Neuronal stem cell (in vitro differentiated cells): Measurements from ENCODE around the gene THEM4.
A peak's percentile ranks its signal among the peaks of the same experiment; 100 is the strongest.

ENCODE experiments used
- DNase-seq: peaks from one replicate; pipeline ENCODE4 v3.0.0-alpha.2; 2013; ENCODE audit warnings: low spot score
- H2AFZ ChIP-seq: one replicate; pipeline ENCODE4 v1.6.1; 2013; ENCODE audit warnings: mild to moderate bottlenecking, low read length, inconsistent platforms
- H2AK5ac ChIP-seq: 2 replicates; pipeline ENCODE4 v1.6.1; 2013; ENCODE audit warnings: low read depth, mild to moderate bottlenecking, inconsistent platforms, low read length, moderate library complexity, mixed read lengths
- H2BK120ac ChIP-seq: 2 replicates; pipeline ENCODE4 v1.6.1; 2013; ENCODE audit warnings: low read depth, mild to moderate bottlenecking, inconsistent platforms, low read length, moderate library complexity, mixed read lengths
- H2BK12ac ChIP-seq: one replicate; pipeline ENCODE4 v1.6.1; 2013; ENCODE audit warnings: low read length, inconsistent platforms
- H2BK15ac ChIP-seq: 2 replicates; pipeline ENCODE4 v1.6.1; 2013; ENCODE audit warnings: mild to moderate bottlenecking, low read length, inconsistent platforms, mixed read lengths
- H2BK5ac ChIP-seq: one replicate; pipeline ENCODE4 v1.6.1; 2013; ENCODE audit warnings: inconsistent platforms, mild to moderate bottlenecking, low read length, moderate library complexity
- H3K14ac ChIP-seq: one replicate; pipeline ENCODE4 v1.6.1; 2013; ENCODE audit warnings: low read length, inconsistent platforms
- H3K18ac ChIP-seq: 2 replicates; pipeline ENCODE4 v1.6.1; 2013; ENCODE audit warnings: low read length, inconsistent platforms
- H3K23ac ChIP-seq: 2 replicates; pipeline ENCODE4 v1.6.1; 2013; ENCODE audit warnings: low read depth, mild to moderate bottlenecking, mixed read lengths, low read length, inconsistent platforms; ENCODE audit not compliant: poor library complexity
- H3K27ac ChIP-seq: replicated peaks from 3 replicates; pipeline ENCODE4 v1.5.1; 2013; ENCODE audit warnings: low read length, inconsistent platforms
- H3K27me3 ChIP-seq, 3 experiments: 2 replicates each; pipeline ENCODE4 v1.6.1; 2013; ENCODE audit warnings: low read length in 3 of 3, mild to moderate bottlenecking in 2 of 3, inconsistent platforms in 1 of 3, low read depth in 1 of 3, mixed read lengths in 1 of 3, moderate library complexity in 1 of 3; ENCODE audit not compliant: control insufficient read depth in 3 of 3, insufficient read depth in 3 of 3
- H3K36me3 ChIP-seq, 2 donors: replicated peaks in 1 of 2; 2 replicates each; pipeline ENCODE4 v1.6.1; 2013; ENCODE audit warnings: low read length in 2 of 2; ENCODE audit not compliant: control insufficient read depth in 2 of 2, insufficient read depth in 2 of 2
- H3K4ac ChIP-seq: 2 replicates; pipeline ENCODE4 v1.6.1; 2013; ENCODE audit warnings: inconsistent platforms, mild to moderate bottlenecking, low read length, moderate library complexity
- H3K4me1 ChIP-seq, 2 donors: 1 replicate in 1 of 2; 2 replicates in 1 of 2; pipeline ENCODE4 v1.6.1; 2013; ENCODE audit warnings: low read length in 2 of 2, low read depth in 1 of 2; ENCODE audit not compliant: control insufficient read depth in 2 of 2, insufficient read depth in 1 of 2
- H3K4me2 ChIP-seq: one replicate; pipeline ENCODE4 v1.6.1; 2013; ENCODE audit warnings: mild to moderate bottlenecking, low read length, inconsistent platforms; ENCODE audit not compliant: insufficient read depth, poor library complexity, severe bottlenecking
- H3K4me3 ChIP-seq, 2 donors: 2 replicates each; pipeline ENCODE4 v1.5.1; 2013; ENCODE audit warnings: low read length in 2 of 2, mild to moderate bottlenecking in 2 of 2, inconsistent platforms in 1 of 2, moderate library complexity in 1 of 2
- H3K79me1 ChIP-seq: one replicate; pipeline ENCODE4 v1.6.1; 2013; ENCODE audit warnings: low read depth, mild to moderate bottlenecking, inconsistent platforms, low read length, moderate library complexity
- H3K9ac ChIP-seq: one replicate; pipeline ENCODE4 v1.6.1; 2013; ENCODE audit warnings: mild to moderate bottlenecking, low read depth, low read length, inconsistent platforms; ENCODE audit not compliant: poor library complexity
- H3K9me3 ChIP-seq, 2 donors: replicated peaks in 1 of 2; 2 replicates each; pipeline versions ENCODE3 to v1.6.1; 2013; ENCODE audit warnings: low read length in 2 of 2, mild to moderate bottlenecking in 2 of 2, inconsistent platforms in 1 of 2, low read depth in 1 of 2, mixed read lengths in 1 of 2, moderate library complexity in 1 of 2; ENCODE audit not compliant: control insufficient read depth in 2 of 2, insufficient read depth in 1 of 2
- H4K8ac ChIP-seq: one replicate; pipeline ENCODE4 v1.6.1; 2013; ENCODE audit warnings: low read depth, mild to moderate bottlenecking, inconsistent platforms, low read length, moderate library complexity
- H4K91ac ChIP-seq: one replicate; pipeline ENCODE4 v1.6.1; 2013; ENCODE audit warnings: low read length, low read depth, mild to moderate bottlenecking, inconsistent platforms; ENCODE audit not compliant: poor library complexity
- WGBS, 2 donors: extraction: QIAGEN DNeasy Blood & Tissue Kit; methylation state at CpG; one replicate each; pipeline ENCODE4 v1.1.7; 2013; ENCODE audit warnings: missing lambda C conversion rate in 2 of 2, mixed read lengths in 1 of 2; ENCODE audit not compliant: insufficient read length in 2 of 2, insufficient replicate concordance in 1 of 2; ENCODE audit errors: extremely low coverage in 2 of 2; 5-methylcytosine and 5-hydroxymethylcytosine counted together

The THEM4 gene

DNA sequence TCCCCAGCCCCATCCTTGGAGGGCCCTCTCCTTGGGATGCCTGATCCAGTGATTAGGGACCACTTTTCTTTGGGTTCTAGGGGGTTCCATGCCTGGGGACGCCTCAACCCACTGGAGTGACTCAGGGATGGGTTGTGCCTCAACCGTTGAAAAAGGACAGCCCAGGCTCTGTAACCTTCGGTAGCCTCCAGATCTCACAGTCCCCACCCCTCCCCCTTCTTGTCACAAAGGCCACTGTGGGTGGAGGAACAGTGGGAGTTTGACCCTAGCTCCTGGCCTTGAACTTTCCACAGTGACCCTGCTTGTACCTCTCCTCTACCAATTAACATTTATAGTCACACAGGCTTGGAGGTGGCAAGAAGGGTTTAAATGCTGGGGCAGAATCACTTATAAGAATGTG, 75.1 kb downstream of the THEM4 start:
- peaks cover 19 to 77% (median 27%) of the 10 kb centered on the region in 3 experiments for H3K27me3 ChIP-seq
- H3K9me3 ChIP-seq: no peaks in the 10 kb centered on the region
- DNase-seq: no peak
- H3K14ac ChIP-seq: no peak overlapping the region
- H3K79me1 ChIP-seq: no peaks in the 10 kb centered on the region
- H2BK12ac ChIP-seq: no peak overlapping the region
- peaks cover 14% of the 10 kb centered on the region in 2 donors for H3K4me1 ChIP-seq
- H2BK120ac ChIP-seq: no peak overlapping the region
- H3K4ac ChIP-seq: no peak overlapping the region
- no peak overlapping the region for H3K4me2 ChIP-seq
- no peak overlapping the region for H3K27ac ChIP-seq
- no peak overlapping the region for H2BK5ac ChIP-seq
- no peak overlapping the region for H3K9ac ChIP-seq
- no peak overlapping the region for H3K18ac ChIP-seq
- no peak overlapping the region for H4K8ac ChIP-seq
- H2BK15ac ChIP-seq: no peak overlapping the region
- no peak overlapping the region for H2AFZ ChIP-seq
- H3K36me3 ChIP-seq: no peaks in the 10 kb centered on the region
- H3K4me3 ChIP-seq: no peak overlapping the region
- WGBS, 2 donors: no CpG with 5 or more reads among the region's 3 CpGs
- H2AK5ac ChIP-seq: no peak overlapping the region
- no peak overlapping the region for H3K23ac ChIP-seq
- H4K91ac ChIP-seq: no peak overlapping the region

DNA sequence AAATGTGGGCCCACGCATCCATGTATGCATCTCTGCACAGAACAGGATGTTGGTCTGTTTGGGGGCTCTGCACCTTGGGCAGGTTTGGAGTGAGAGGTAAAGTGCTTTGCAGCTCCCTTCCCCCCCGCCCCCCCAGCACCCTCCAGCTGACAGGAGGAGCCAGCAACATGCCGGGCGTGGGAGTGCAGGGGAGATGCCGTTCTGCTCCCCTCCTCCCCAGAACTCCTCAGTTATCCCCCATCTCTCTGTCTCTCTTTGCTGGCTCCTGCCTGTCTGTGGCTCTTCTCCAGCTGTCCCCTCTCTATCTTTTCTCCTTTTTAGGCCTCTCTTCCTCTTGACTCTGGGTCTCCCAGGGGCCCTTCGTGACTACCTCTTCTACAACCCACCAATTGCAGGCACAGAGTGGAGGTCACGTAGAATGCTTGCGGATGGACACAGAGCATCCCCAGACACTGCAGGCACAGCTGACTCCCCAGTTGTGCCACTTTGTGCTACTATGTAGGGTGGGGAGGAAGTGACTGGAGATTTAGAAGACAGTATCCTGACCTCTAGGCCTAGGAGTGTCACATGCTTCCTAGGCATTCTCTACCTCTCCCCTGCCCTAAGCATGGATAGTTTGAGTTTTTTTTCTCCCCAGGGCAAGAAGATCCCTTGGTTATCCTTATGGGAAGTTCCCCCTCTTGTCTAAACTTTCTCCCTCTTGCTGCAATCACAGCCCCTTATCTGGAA, 76.0 kb downstream of the THEM4 start:
- Histone ChIP-seq H3K9me3 (no peaks in the 10 kb centered on the region), H4K91ac (no peak overlapping the region), H3K27me3 (peaks cover 11 to 68% (median 18%) of the 10 kb centered on the region in 3 experiments), H3K79me1 (no peaks in the 10 kb centered on the region), H3K4me1 (peaks cover 15 to 21% of the 10 kb centered on the region in 2 donors), H3K4me3 (no peak overlapping the region), H3K23ac (no peak overlapping the region), H3K9ac (no peak overlapping the region), H3K14ac (peak overlapping the region; percentile 32), H2BK15ac (no peak overlapping the region), H3K4me2 (no peak overlapping the region), H4K8ac (no peak overlapping the region), H3K4ac (no peak overlapping the region), H2BK5ac (no peak overlapping the region), H2BK120ac (no peak overlapping the region), H2AK5ac (no peak overlapping the region), H3K18ac (no peak overlapping the region), H3K36me3 (no peaks in the 10 kb centered on the region), H2AFZ (no peak overlapping the region), H3K27ac (no peak overlapping the region), H2BK12ac (no peak overlapping the region)
- no CpG with 5 or more reads among the region's 8 CpGs for WGBS, 2 donors
- DNase-seq: no peak

DNA sequence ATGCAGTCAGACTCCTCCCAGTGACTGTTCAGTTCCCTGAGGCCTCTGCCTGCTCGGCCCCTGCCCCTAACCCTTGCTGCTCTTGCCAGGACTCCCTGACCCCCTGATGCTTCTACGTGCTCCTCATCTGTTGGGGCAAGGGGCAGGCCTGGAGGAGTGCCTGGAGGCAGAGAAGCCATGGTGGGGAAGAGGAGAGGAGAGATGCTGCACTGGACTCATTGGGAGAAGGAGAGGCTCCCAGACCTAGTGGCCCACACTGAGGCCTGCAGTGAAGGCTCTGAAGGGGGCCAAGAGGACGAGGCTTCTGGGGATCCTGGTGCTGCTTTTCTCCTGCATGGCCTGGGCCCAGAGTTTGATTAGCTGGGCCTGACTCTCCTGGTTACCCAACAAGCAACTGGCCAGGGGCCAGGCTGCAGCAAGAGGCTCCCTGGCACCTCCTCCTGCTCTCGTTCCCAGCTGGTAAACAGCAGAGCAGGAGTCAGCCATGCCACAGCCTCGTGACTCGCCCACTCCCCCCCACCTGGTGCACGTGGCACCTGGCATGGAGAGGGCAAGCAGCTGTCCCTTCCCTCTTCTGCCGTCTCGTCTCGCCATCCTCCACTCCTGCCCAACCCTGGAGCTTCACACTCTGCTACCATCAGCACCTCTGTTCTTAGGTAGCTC, 76.9 kb downstream of the THEM4 start:
- peaks cover 19 to 23% of the 10 kb centered on the region in 2 donors for H3K4me1 ChIP-seq
- H3K27me3 ChIP-seq: peaks cover 3 to 59% (median 9%) of the 10 kb centered on the region in 3 experiments
- no peak overlapping the region for H3K27ac ChIP-seq
- H3K79me1 ChIP-seq: no peaks in the 10 kb centered on the region
- H2BK12ac ChIP-seq: peak overlapping the region; percentile 24
- H3K9me3 ChIP-seq: no peaks in the 10 kb centered on the region
- H4K8ac ChIP-seq: no peak overlapping the region
- no peak overlapping the region for H2AK5ac ChIP-seq
- H3K18ac ChIP-seq: peak overlapping the region; percentile 27
- no peak overlapping the region for H4K91ac ChIP-seq
- no peak overlapping the region for H3K14ac ChIP-seq
- no peak overlapping the region for H3K4me3 ChIP-seq
- H3K36me3 ChIP-seq: no peaks in the 10 kb centered on the region
- peak overlapping the region; percentile 42 for H3K4ac ChIP-seq
- DNase-seq: no peak
- no peak overlapping the region for H2AFZ ChIP-seq
- H3K4me2 ChIP-seq: no peak overlapping the region
- peak overlapping the region; percentile 54 for H2BK15ac ChIP-seq
- H3K9ac ChIP-seq: no peak overlapping the region
- H3K23ac ChIP-seq: peak overlapping the region; percentile 52
- WGBS, 2 donors: no CpG with 5 or more reads among the region's 10 CpGs
- no peak overlapping the region for H2BK5ac ChIP-seq
- H2BK120ac ChIP-seq: no peak overlapping the region

DNA sequence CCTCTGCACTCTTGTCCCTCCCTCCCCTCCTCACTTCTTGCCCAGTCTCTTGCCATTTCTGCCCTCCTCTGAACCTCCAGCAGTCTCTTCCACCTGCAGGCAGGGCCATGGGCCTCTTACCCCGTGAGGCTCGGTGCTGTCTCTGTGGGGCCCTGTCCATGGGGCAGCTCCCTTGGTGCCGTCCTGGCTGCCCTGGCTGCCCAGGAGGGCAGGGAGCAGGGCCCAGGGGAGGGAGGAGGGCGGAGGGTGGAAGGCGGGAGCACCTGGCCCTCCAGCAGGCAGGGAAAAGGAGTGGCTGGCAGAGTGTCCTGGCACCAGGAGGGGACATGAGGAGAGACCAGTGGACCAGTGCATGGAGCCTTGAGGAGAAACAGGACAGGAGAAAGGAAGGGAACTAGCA, 77.7 kb downstream of the THEM4 start, which contains the start of gene RORC:
Gene RORC (minus strand): TSS at position 198 of the 400 bp plus-strand sequence. CDS start 38 bp downstream, at position 160.
- H3K4me2 ChIP-seq: no peak within 1 kb of the TSS
- peaks cover 0 to 51% (median under 1%) of the 10 kb centered on the region in 3 experiments for H3K27me3 ChIP-seq
- H3K23ac ChIP-seq: peak within 1 kb of the TSS; percentile 65
- no peaks in the 10 kb centered on the region for H3K79me1 ChIP-seq
- peak within 1 kb of the TSS; percentile 90 for H3K14ac ChIP-seq
- peak within 1 kb of the TSS; percentile 62 for H2BK5ac ChIP-seq
- peak within 1 kb of the TSS; percentile 82 for H4K8ac ChIP-seq
- peak within 1 kb of the TSS; percentile 54 for H2BK15ac ChIP-seq
- peaks cover 19 to 23% of the 10 kb centered on the region in 2 donors for H3K4me1 ChIP-seq
- peak within 1 kb of the TSS; percentile 37 for H3K18ac ChIP-seq
- no CpG with 5 or more reads among the region's 5 CpGs for WGBS, 2 donors
- H2AFZ ChIP-seq: no peak within 1 kb of the TSS
- DNase-seq: no peak
- no peak within 1 kb of the TSS for H4K91ac ChIP-seq
- H3K4me3 ChIP-seq: no peak within 1 kb of the TSS
- peak within 1 kb of the TSS; percentile 42 for H3K4ac ChIP-seq
- H3K27ac ChIP-seq: no peak within 1 kb of the TSS
- no peak within 1 kb of the TSS for H2BK120ac ChIP-seq
- no peak within 1 kb of the TSS for H3K9ac ChIP-seq
- peak within 1 kb of the TSS; percentile 82 for H2BK12ac ChIP-seq
- H3K36me3 ChIP-seq: no peaks in the 10 kb centered on the region
- no peaks in the 10 kb centered on the region for H3K9me3 ChIP-seq
- peak within 1 kb of the TSS; percentile 83 for H2AK5ac ChIP-seq
